IMR-90 (cell line): ENCODE measurements around the gene IQSEC3. TPM values are rescaled to one million over a fixed set of nuclear protein-coding genes. Genes with fewer than 3 reads are reported as not detected.

Experiments used
- ATAC-seq: fragments of 200-7000 bp; cut with Tn5 transposase; 2 replicates; pipeline ENCODE4 v1.9.1; 2020; ENCODE audit warnings: low read depth, mild to moderate bottlenecking, moderate library complexity
- BruUV-seq: library from RNA; stranded (reverse); fragments of 400-500 nt; replicated peaks from 2 replicates; lab custom pipeline; 2021; lab: Mats Ljungman, UMichigan
- CTCF ChIA-PET: fragments of 300-600 bp; formaldehyde crosslinking; extraction: SDS; loops from one replicate; lab custom pipeline; 2021; ENCODE audit warnings: antibody characterized with exemption; lab: Yijun Ruan, JAX
- POLR2A ChIA-PET: fragments of 300-600 bp; sonication (Branson Sonifier 250); formaldehyde crosslinking; loops from one replicate; lab custom pipeline; 2022; ENCODE audit warnings: antibody characterized with exemption; ENCODE audit not compliant: unreplicated experiment; lab: Charles Lee
- DNase-seq: peaks from one replicate; pipeline ENCODE4 v3.0.0; 2013
- H2AFZ ChIP-seq: replicated peaks from 2 replicates; pipeline ENCODE3; 2013; ENCODE audit warnings: low read length, mild to moderate bottlenecking; ENCODE audit not compliant: poor library complexity
- H2AK5ac ChIP-seq: 2 replicates; pipeline ENCODE4 v1.6.1; 2013; ENCODE audit warnings: low read depth, low read length, inconsistent platforms
- H2AK9ac ChIP-seq: replicated peaks from 2 replicates; pipeline ENCODE3; 2013; ENCODE audit warnings: mild to moderate bottlenecking, low read depth, low read length, moderate library complexity; ENCODE audit not compliant: poor library complexity
- H2BK120ac ChIP-seq: 2 replicates; pipeline ENCODE4 v1.6.1; 2013; ENCODE audit warnings: low read depth, low read length, inconsistent platforms
- H2BK15ac ChIP-seq: 3 replicates; pipeline ENCODE4 v1.6.1; 2013; ENCODE audit warnings: low read depth, low read length, inconsistent platforms
- H2BK20ac ChIP-seq: 2 replicates; pipeline ENCODE4 v1.6.1; 2013; ENCODE audit warnings: low read depth, mild to moderate bottlenecking, inconsistent platforms, low read length, moderate library complexity
- H2BK5ac ChIP-seq: 2 replicates; pipeline ENCODE4 v1.6.1; 2013; ENCODE audit warnings: mild to moderate bottlenecking, low read depth, low read length, inconsistent platforms; ENCODE audit not compliant: poor library complexity, severe bottlenecking
- H3K14ac ChIP-seq: replicated peaks from 2 replicates; pipeline ENCODE4 v1.6.1; 2013; ENCODE audit warnings: low read depth, low read length, inconsistent platforms
- H3K18ac ChIP-seq: 2 replicates; pipeline ENCODE4 v1.6.1; 2013; ENCODE audit warnings: low read depth, low read length, control low read depth
- H3K23ac ChIP-seq: 2 replicates; pipeline ENCODE4 v1.6.1; 2013; ENCODE audit warnings: low read depth, low read length, inconsistent platforms
- H3K27ac ChIP-seq: 2 replicates; pipeline ENCODE4 v1.5.1; 2013; ENCODE audit warnings: mild to moderate bottlenecking, control low read depth, low read length; ENCODE audit not compliant: insufficient read depth
- H3K27me3 ChIP-seq: 2 replicates; pipeline ENCODE4 v1.6.1; 2013; ENCODE audit warnings: low read length; ENCODE audit not compliant: control insufficient read depth, insufficient read depth
- H3K36me3 ChIP-seq: 2 replicates; pipeline ENCODE4 v1.6.1; 2013; ENCODE audit warnings: low read length, mixed read lengths; ENCODE audit not compliant: control insufficient read depth, insufficient read depth
- H3K4ac ChIP-seq: 2 replicates; pipeline ENCODE4 v1.6.1; 2013; ENCODE audit warnings: low read depth, low read length, inconsistent platforms
- H3K4me1 ChIP-seq: 2 replicates; pipeline ENCODE4 v1.6.1; 2013; ENCODE audit warnings: low read length, mixed read lengths; ENCODE audit not compliant: control insufficient read depth, insufficient read depth
- H3K4me2 ChIP-seq: 2 replicates; pipeline ENCODE4 v1.6.1; 2013; ENCODE audit warnings: low read depth, mild to moderate bottlenecking, control low read depth, low read length, moderate library complexity
- H3K4me3 ChIP-seq: 2 replicates; pipeline ENCODE4 v1.5.1; 2013; ENCODE audit warnings: low read depth, mild to moderate bottlenecking, control low read depth, low read length, moderate library complexity; ENCODE audit not compliant: insufficient read depth
- H3K56ac ChIP-seq: 2 replicates; pipeline ENCODE4 v1.6.1; 2013; ENCODE audit warnings: low read length, inconsistent platforms; ENCODE audit not compliant: insufficient read depth; ENCODE audit errors: extremely low read depth
- H3K79me1 ChIP-seq, 2 experiments: 2 replicates each; pipeline ENCODE4 v1.6.1; 2013; ENCODE audit warnings: low read length in 2 of 2, inconsistent platforms in 1 of 2, low read depth in 1 of 2
- H3K9ac ChIP-seq: 2 replicates; pipeline ENCODE4 v1.6.1; 2013; ENCODE audit warnings: low read depth, low read length, control low read depth
- H3K9me1 ChIP-seq: 2 replicates; pipeline ENCODE4 v1.6.1; 2013; ENCODE audit warnings: low read length, inconsistent platforms; ENCODE audit not compliant: insufficient read depth
- H3K9me3 ChIP-seq: 2 replicates; pipeline ENCODE4 v1.6.1; 2013; ENCODE audit warnings: low read length; ENCODE audit not compliant: control insufficient read depth, insufficient read depth
- H4K20me1 ChIP-seq: 2 replicates; pipeline ENCODE4 v1.6.1; 2013; ENCODE audit warnings: low read length, inconsistent platforms; ENCODE audit not compliant: insufficient read depth
- H4K5ac ChIP-seq: 2 replicates; pipeline ENCODE4 v1.6.1; 2013; ENCODE audit warnings: mild to moderate bottlenecking, low read depth, low read length, control low read depth
- H4K8ac ChIP-seq, 2 experiments: 2 replicates each; pipeline ENCODE4 v1.6.1; 2013; ENCODE audit warnings: low read depth in 2 of 2, low read length in 2 of 2, control low read depth in 1 of 2, inconsistent platforms in 1 of 2
- H4K91ac ChIP-seq: 2 replicates; pipeline ENCODE4 v1.6.1; 2013; ENCODE audit warnings: low read depth, low read length, inconsistent platforms; ENCODE audit not compliant: insufficient read depth
- MAFK ChIP-seq: IDR thresholded peaks from 2 replicates; pipeline ENCODE4 v1.6.1; 2012; ENCODE audit warnings: low read depth, low read length, improper control_type of control experiment
- POLR2A ChIP-seq: IDR thresholded peaks from 2 replicates; pipeline ENCODE4 v1.6.1; 2012; ENCODE audit warnings: mild to moderate bottlenecking, low read depth, low read length
- RCOR1 ChIP-seq: IDR thresholded peaks from 2 replicates; pipeline ENCODE4 v1.6.1; 2012; ENCODE audit warnings: mild to moderate bottlenecking, low read length, improper control_type of control experiment; ENCODE audit not compliant: insufficient replicate concordance
- USF2 ChIP-seq: fragments of 150-350 bp; IDR thresholded peaks from 2 replicates; pipeline ENCODE4 v1.6.1; 2017; ENCODE audit warnings: mild to moderate bottlenecking, antibody characterized with exemption, low read length, low read depth
- WGBS, 2 experiments: methylation state at CpG; one replicate each; pipeline versions ENCODE4 v1.1.5 to v1.1.7; 2013; ENCODE audit warnings: missing lambda C conversion rate in 2 of 2; ENCODE audit not compliant: insufficient read length in 1 of 2; ENCODE audit errors: extremely low coverage in 2 of 2; 5-methylcytosine and 5-hydroxymethylcytosine counted together
- dilution Hi-C: fragments of 300-500 bp; cut with HindIII; formaldehyde crosslinking; loops from one replicate; pipeline ENCODE4 v1.14.3; 2018; ENCODE audit warnings: low sequenced_read_pairs; ENCODE audit not compliant: unreplicated experiment
- in situ Hi-C: fragments of 300-500 bp; cut with MboI; formaldehyde crosslinking; loops from 3 replicates; pipeline ENCODE4 v1.14.3; 2019; ENCODE audit warnings: low sequenced_read_pairs, inconsistent platforms, mixed read lengths
- intact Hi-C: fragments of 100-400 bp; cut with micrococcal nuclease; formaldehyde crosslinking; loops from 2 replicates; pipeline ENCODE4 v1.10.0; 2022
- polyA plus RNA-seq, 3 experiments: library from polyadenylated mRNA; depleted of rRNA; stranded (reverse); fragments of >200 nt; gene quantifications; 2 replicates each; pipeline ENCODE4 v1.2.3, GENCODE V29; 2012; ENCODE audit warnings: low replicate concordance in 1 of 3
- total RNA-seq: library from RNA; depleted of rRNA; stranded (reverse); fragments of >200 nt; gene quantifications from 2 replicates; pipeline ENCODE4 v1.2.3, GENCODE V29; 2012

IQSEC3 gene
- total and polyA plus RNA-seq, 2 of the 4 experiments (the other 2 are of a cell fraction), result 0.10 TPM; not detected in 1

GRCh38 chr12:78981-79380 is 12.4 kb downstream of the IQSEC3 start:
- no peaks in the 10 kb centered on the region for H3K79me1 ChIP-seq
- no peak for ATAC-seq
- H3K27me3 ChIP-seq, result peaks cover 43% of the 10 kb centered on the region
- H3K4me2 ChIP-seq, result no peak overlapping the region
- no peak overlapping the region for H2BK120ac ChIP-seq
- no peak overlapping the region for H3K4ac ChIP-seq
- H3K14ac ChIP-seq, result no peak overlapping the region
- in situ Hi-C loops (no loop called here), intact Hi-C loops (no loop called here), dilution Hi-C loops (no loop called here)
- no peak overlapping the region for H2BK15ac ChIP-seq
- no peak overlapping the region for H3K18ac ChIP-seq
- H2AK9ac ChIP-seq, result no peak overlapping the region
- no peak overlapping the region for H2BK20ac ChIP-seq
- no peak for DNase-seq
- H3K36me3 ChIP-seq, result no peaks in the 10 kb centered on the region
- H3K9me1 ChIP-seq, result no peaks in the 10 kb centered on the region
- H3K9me3 ChIP-seq, result no peaks in the 10 kb centered on the region; the same call in 1 of the 2 replicates
- no peaks in the 10 kb centered on the region for H4K20me1 ChIP-seq
- H3K23ac ChIP-seq, result no peak overlapping the region
- 100% methylated on average over 2 of the region's 5 CpGs; no CpG with 5 or more reads in 1 of the 2 experiments for WGBS, 2 experiments
- POLR2A ChIA-PET, result no interaction called here
- no peak overlapping the region for H2AK5ac ChIP-seq
- CTCF ChIA-PET, result no interaction called here
- H2BK5ac ChIP-seq, result no peak overlapping the region
- no peak overlapping the region for H4K91ac ChIP-seq
- H4K5ac ChIP-seq, result no peak overlapping the region
- H3K27ac ChIP-seq, result no peak overlapping the region
- H3K9ac ChIP-seq, result no peak overlapping the region
- no TSS peak for BruUV-seq
- no peak overlapping the region for H3K4me3 ChIP-seq
- no peaks in the 10 kb centered on the region for H3K4me1 ChIP-seq
- H4K8ac ChIP-seq, result no peak overlapping the region
- TF ChIP-seq USF2 (no peak), MAFK (no peak), POLR2A (no peak), RCOR1 (no peak)
- no peak overlapping the region for H2AFZ ChIP-seq
- no peak overlapping the region for H3K56ac ChIP-seq
